Upper lobe of right lung (tissue), 1 donor: ENCODE results near the gene CCDC190. TPM values are rescaled to one million over a fixed set of nuclear protein-coding genes. Genes with fewer than 3 reads are reported as not detected.

Experiments
- ATAC-seq: fragments of 200-7000 bp; cut with Tn5 transposase; one replicate; pipeline ENCODE4 v1.9.1; 2020; ENCODE audit warnings: mild to moderate bottlenecking, moderate library complexity
- DNase-seq: peaks from one replicate; pipeline ENCODE4 v3.0.0-alpha.2; 2020
- H3K27ac ChIP-seq: fragments of 200-600 bp; one replicate; pipeline ENCODE4 v1.8.0; 2022
- H3K27me3 ChIP-seq: fragments of 200-600 bp; one replicate; pipeline ENCODE4 v1.8.0; 2022; ENCODE audit warnings: mild to moderate bottlenecking
- H3K36me3 ChIP-seq: fragments of 200-600 bp; one replicate; pipeline ENCODE4 v1.8.0; 2022
- H3K4me1 ChIP-seq: fragments of 200-600 bp; one replicate; pipeline ENCODE4 v1.8.0; 2022
- H3K4me3 ChIP-seq: fragments of 200-600 bp; one replicate; pipeline ENCODE4 v1.8.0; 2022; ENCODE audit warnings: mild to moderate bottlenecking
- H3K9me3 ChIP-seq: fragments of 200-600 bp; one replicate; pipeline ENCODE4 v1.8.0; 2022
- intact Hi-C: fragments of 100-400 bp; cut with DNase I; formaldehyde crosslinking; loops from one replicate; pipeline ENCODE4 v1.11.0; 2022
- total RNA-seq: library from RNA; stranded (reverse); fragmentation: NEBNext Ultra II Directional; extraction: Animal tissue kit (Norgen Biotek cat#: 25700); gene quantifications from one replicate; pipeline ENCODE4 v1.2.1, GENCODE V29; 2021
- TF ChIP-seq, protein P1 (sequence below): fragments of 200-600 bp; IDR thresholded peaks from one replicate; pipeline ENCODE4 v1.8.0; 2022; ENCODE audit warnings: antibody characterized with exemption
- donor health status: DM: no; HTN: yes; CAD: no; lungs with severe emphysema.

CCDC190 gene
- total RNA-seq, 1 donor from 2014 or later: not detected

DNA sequence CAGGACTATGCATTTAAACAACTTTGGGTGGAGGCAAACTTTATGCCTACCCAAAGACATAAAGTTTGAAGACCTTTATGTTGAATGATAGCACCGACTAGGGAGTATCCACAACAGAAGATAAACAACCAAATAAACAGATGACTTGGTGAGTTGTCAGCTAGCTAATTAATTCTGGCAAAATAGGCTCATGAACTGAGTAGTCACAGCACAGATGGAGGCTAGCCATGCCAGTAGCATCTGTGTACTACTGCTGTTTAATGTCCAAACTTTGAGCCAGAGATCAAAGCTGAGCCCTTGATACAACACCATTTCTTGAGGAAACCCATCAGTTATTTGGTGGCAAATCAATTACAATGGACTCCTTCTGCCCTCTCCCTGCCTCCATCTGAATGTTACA lies 40.3 kb upstream of the CCDC190 start:
- intact Hi-C loops: no loop called here
- H3K36me3 ChIP-seq: no peaks in the 10 kb centered on the region
- no peaks in the 10 kb centered on the region for H3K27me3 ChIP-seq
- ATAC-seq (no peak), DNase-seq (no peak)
- peaks cover 6% of the 10 kb centered on the region for H3K4me1 ChIP-seq
- TF ChIP-seq, protein P1, sequence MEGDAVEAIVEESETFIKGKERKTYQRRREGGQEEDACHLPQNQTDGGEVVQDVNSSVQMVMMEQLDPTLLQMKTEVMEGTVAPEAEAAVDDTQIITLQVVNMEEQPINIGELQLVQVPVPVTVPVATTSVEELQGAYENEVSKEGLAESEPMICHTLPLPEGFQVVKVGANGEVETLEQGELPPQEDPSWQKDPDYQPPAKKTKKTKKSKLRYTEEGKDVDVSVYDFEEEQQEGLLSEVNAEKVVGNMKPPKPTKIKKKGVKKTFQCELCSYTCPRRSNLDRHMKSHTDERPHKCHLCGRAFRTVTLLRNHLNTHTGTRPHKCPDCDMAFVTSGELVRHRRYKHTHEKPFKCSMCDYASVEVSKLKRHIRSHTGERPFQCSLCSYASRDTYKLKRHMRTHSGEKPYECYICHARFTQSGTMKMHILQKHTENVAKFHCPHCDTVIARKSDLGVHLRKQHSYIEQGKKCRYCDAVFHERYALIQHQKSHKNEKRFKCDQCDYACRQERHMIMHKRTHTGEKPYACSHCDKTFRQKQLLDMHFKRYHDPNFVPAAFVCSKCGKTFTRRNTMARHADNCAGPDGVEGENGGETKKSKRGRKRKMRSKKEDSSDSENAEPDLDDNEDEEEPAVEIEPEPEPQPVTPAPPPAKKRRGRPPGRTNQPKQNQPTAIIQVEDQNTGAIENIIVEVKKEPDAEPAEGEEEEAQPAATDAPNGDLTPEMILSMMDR: no peak
- no peak overlapping the region for H3K27ac ChIP-seq
- H3K4me3 ChIP-seq: no peak overlapping the region
- H3K9me3 ChIP-seq: no peaks in the 10 kb centered on the region

- H3K27me3 ChIP-seq: no peaks in the 10 kb centered on the region
- H3K4me3 ChIP-seq: no peak overlapping the region
- intact Hi-C loops: no loop called here
- DNase-seq (no peak), ATAC-seq (no peak)
- no peaks in the 10 kb centered on the region for H3K9me3 ChIP-seq
- TF ChIP-seq, protein P1: no peak
- H3K36me3 ChIP-seq: no peaks in the 10 kb centered on the region
- no peaks in the 10 kb centered on the region for H3K4me1 ChIP-seq
- H3K27ac ChIP-seq: no peak overlapping the region
Measured at GRCh38 chr1:162899422-162900146, 38.6 kb upstream of the CCDC190 start.

GRCh38 chr1:162893612-162893908 lies 32.6 kb upstream of the CCDC190 start:
- H3K4me3 ChIP-seq: no peak overlapping the region
- no peaks in the 10 kb centered on the region for H3K27me3 ChIP-seq
- H3K9me3 ChIP-seq: no peaks in the 10 kb centered on the region
- no peak for ATAC-seq
- TF ChIP-seq, protein P1: no peak
- H3K36me3 ChIP-seq: no peaks in the 10 kb centered on the region
- no peaks in the 10 kb centered on the region for H3K4me1 ChIP-seq
- intact Hi-C loops: no loop called here
- H3K27ac ChIP-seq: no peak overlapping the region
- no peak for DNase-seq

DNA sequence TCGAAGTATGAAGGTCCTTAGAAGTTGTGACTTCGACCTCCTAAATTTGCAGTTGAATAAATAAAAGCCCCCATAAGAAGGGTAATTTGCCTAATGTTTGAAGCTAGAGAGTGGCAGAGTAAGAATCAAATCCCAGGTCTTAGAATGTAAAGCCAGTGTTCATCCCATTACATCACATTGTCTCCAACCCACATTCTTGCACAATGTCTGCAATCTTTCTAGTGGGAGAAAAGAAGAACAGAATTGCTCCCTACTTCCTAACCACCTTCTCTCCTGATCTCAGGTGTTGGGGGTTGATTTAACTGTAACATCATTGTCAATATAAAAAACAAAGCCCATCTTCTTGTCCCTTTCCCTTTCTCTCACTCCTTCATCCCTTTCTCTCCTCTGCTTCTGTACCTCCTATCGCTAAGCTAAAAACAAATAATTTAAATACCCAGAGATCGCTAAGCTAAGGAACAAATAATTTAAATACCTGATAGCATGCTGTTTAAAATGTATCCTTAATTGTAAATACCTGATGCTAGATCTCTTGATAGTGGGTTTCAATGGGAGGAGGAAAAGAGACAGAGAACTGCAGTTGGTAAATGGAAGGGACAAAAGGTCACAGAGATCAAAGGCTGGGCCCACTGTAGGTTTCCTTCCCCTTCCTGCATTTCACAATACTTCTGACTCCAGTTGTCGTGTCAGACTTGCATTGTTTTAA lies 32.1 kb upstream of the CCDC190 start:
- H3K27ac ChIP-seq: no peak overlapping the region
- TF ChIP-seq, protein P1: no peak
- H3K27me3 ChIP-seq: no peaks in the 10 kb centered on the region
- DNase-seq (no peak), ATAC-seq (no peak)
- no peaks in the 10 kb centered on the region for H3K4me1 ChIP-seq
- H3K4me3 ChIP-seq: no peak overlapping the region
- no peaks in the 10 kb centered on the region for H3K36me3 ChIP-seq
- H3K9me3 ChIP-seq: no peaks in the 10 kb centered on the region
- intact Hi-C loops: no loop called here

GRCh38 chr1:162889989-162890388 lies 29.0 kb upstream of the CCDC190 start:
- intact Hi-C loops: no loop called here
- DNase-seq: no peak
- no peaks in the 10 kb centered on the region for H3K36me3 ChIP-seq
- H3K4me3 ChIP-seq: no peak overlapping the region
- no peaks in the 10 kb centered on the region for H3K9me3 ChIP-seq
- ATAC-seq: no peak
- H3K27ac ChIP-seq: no peak overlapping the region
- TF ChIP-seq, protein P1: no peak
- no peaks in the 10 kb centered on the region for H3K4me1 ChIP-seq
- no peaks in the 10 kb centered on the region for H3K27me3 ChIP-seq
